IPS-NIHi11 (cell line): ENCODE measurements around the gene CDK4.

Experiments
- DNase-seq: peaks from one replicate; pipeline ENCODE4 v3.0.0; 2012; ENCODE audit warnings: mixed read lengths, low spot score

Gene CDK4

GRCh38 chr12:57756406-57757341 lies 4.6 kb upstream of the CDK4 start:
- DNase-seq, result peak; percentile 82

GRCh38 chr12:57755454-57756372 lies 3.6 kb upstream of the CDK4 start:
- DNase-seq, result peak; percentile 49

GRCh38 chr12:57755194-57755453 lies 3.0 kb upstream of the CDK4 start:
- peak; percentile 18 for DNase-seq

- DNase-seq, result peak; percentile 78
Measured at GRCh38 chr12:57754411-57755193, 2.5 kb upstream of the CDK4 start, which contains the start of gene MARCHF9. Gene MARCHF9 (plus strand): TSS chr12:57755103. CDS start chr12:57755529, 426 bp downstream.

GRCh38 chr12:57753756-57754337 lies 1.7 kb upstream of the CDK4 start:
- no peak for DNase-seq

- DNase-seq, result no peak
Measured at GRCh38 chr12:57752668-57753000, 524 bp upstream of the CDK4 start.

- no peak for DNase-seq
Measured at GRCh38 chr12:57751432-57751787, 700 bp downstream of the CDK4 start.

GRCh38 chr12:57750561-57751431 lies 1.3 kb downstream of the CDK4 start:
- DNase-seq, result no peak

GRCh38 chr12:57749061-57749460 lies 3.0 kb downstream of the CDK4 start:
- DNase-seq, result no peak

- DNase-seq, result no peak
Measured at GRCh38 chr12:57746025-57746424, 6.1 kb downstream of the CDK4 start.

GRCh38 chr12:57745485-57745881 lies 6.6 kb downstream of the CDK4 start:
- DNase-seq, result no peak

- DNase-seq, result peak; percentile 95
Measured at GRCh38 chr12:57744777-57745484, 7.2 kb downstream of the CDK4 start, which contains the start of gene TSPAN31. Gene TSPAN31 (plus strand): TSS chr12:57745039. CDS start chr12:57745155, 116 bp downstream.

- DNase-seq, result no peak
Measured at GRCh38 chr12:57744194-57744776, 7.8 kb downstream of the CDK4 start.

GRCh38 chr12:57743769-57744168 lies 8.3 kb downstream of the CDK4 start:
- DNase-seq, result no peak

GRCh38 chr12:57741844-57742738 lies 10.0 kb downstream of the CDK4 start:
- no peak for DNase-seq

- no peak for DNase-seq
Measured at GRCh38 chr12:57741413-57741789, 10.7 kb downstream of the CDK4 start.

- no peak for DNase-seq
Measured at GRCh38 chr12:57740656-57741412, 11.3 kb downstream of the CDK4 start.

- DNase-seq, result no peak
Measured at GRCh38 chr12:57739914-57740538, 12.1 kb downstream of the CDK4 start.
